ENCODE results near the gene ERH. TPM values are rescaled to one million over a fixed set of nuclear protein-coding genes. Genes with fewer than 3 reads are reported as not detected.

Gene ERH
- total RNA-seq, 1 donor from 2014 or later: 31.1 TPM

- no peak for TF ChIP-seq CTCF (IDR thresholded peaks at IDR 0.05)
These were observed 64.2 kb downstream of the ERH start for GRCh38 chr14:69333791-69334337.

DNA sequence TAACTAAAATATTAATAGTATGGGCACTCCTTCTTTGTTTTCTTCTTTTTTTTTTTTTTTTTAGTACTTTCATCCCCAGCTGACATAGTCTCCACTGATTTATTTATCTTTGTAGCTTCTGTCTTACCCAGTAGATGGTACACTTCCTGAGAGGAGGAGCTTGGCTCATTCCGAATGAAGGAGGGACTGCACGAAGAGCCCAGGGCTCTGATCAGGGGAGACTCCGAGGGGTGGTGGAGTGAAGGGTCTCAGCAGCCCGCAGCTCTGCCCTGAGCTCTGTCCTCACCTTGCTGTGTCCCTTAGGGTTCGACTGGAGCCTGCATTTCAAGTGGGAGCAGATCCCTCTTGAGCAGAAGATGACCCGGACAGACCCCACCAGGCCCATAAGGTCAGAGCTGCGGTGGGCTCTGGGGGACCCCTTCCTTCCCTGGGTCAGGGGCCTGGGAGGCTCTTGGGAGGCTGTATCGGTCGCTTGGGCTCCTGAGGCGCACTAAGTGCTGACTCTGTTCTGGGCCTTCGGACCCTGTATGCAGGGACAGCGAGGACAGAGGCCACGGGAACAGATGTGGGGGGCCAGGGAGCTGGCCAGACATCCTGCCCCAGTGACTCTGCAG, 65.2 kb downstream of the ERH start:
- Histone ChIP-seq H3K36me3 (no peaks in the 10 kb centered on the region), H3K4me3 (no peak overlapping the region), H3K4me1 (no peaks in the 10 kb centered on the region), H3K9me3 (no peaks in the 10 kb centered on the region), H3K27ac (no peak overlapping the region), H3K27me3 (no peaks in the 10 kb centered on the region)
- no peak for DNase-seq (ENCODE audit: low spot score in 2 of 2)
- intact Hi-C loops (cut with DNase I): no loop called here
- TF ChIP-seq CTCF (IDR thresholded peaks at IDR 0.05): no peak

More at GRCh38 chr14:69333791-69334337, 64.2 kb downstream of the ERH start:
- no peak overlapping the region for H3K27ac ChIP-seq
- H3K9me3 ChIP-seq: no peaks in the 10 kb centered on the region
- intact Hi-C loops (cut with DNase I): no loop called here
- no peak for DNase-seq (ENCODE audit: low spot score in 2 of 2)
- H3K36me3 ChIP-seq: no peaks in the 10 kb centered on the region
- no peaks in the 10 kb centered on the region for H3K4me1 ChIP-seq
- no peak overlapping the region for H3K4me3 ChIP-seq
- H3K27me3 ChIP-seq: no peaks in the 10 kb centered on the region

- H3K36me3 ChIP-seq: no peaks in the 10 kb centered on the region
- no peaks in the 10 kb centered on the region for H3K27me3 ChIP-seq
- no peak for TF ChIP-seq CTCF (IDR thresholded peaks at IDR 0.05)
- intact Hi-C loops (cut with DNase I): no loop called here
- no peak for DNase-seq (ENCODE audit: low spot score in 2 of 2)
- H3K4me3 ChIP-seq: no peak overlapping the region
- H3K4me1 ChIP-seq: no peaks in the 10 kb centered on the region
- H3K27ac ChIP-seq: no peak overlapping the region
- H3K9me3 ChIP-seq: no peaks in the 10 kb centered on the region
These were observed 66.9 kb downstream of the ERH start for GRCh38 chr14:69331206-69331605.

Other genes with a start within 250 kb of the ERH start
- 67.8 TPM for gene DCAF5, start 245.2 kb downstream of the ERH start, total RNA-seq
- 17.2 TPM for gene EXD2, start 206.8 kb downstream of the ERH start, total RNA-seq
- 38.0 TPM for gene GALNT16, start 138.1 kb downstream of the ERH start, total RNA-seq
- gene SLC39A9, start 393 bp upstream of the ERH start, total RNA-seq: 26.2 TPM
- gene PLEKHD1, start 86.4 kb upstream of the ERH start, total RNA-seq: not detected
- gene CCDC177, start 176.6 kb upstream of the ERH start, total RNA-seq: not detected
- 23.3 TPM for gene SUSD6, start 213.3 kb upstream of the ERH start, total RNA-seq

Data from ascending aorta (tissue), 2 donors.